Right atrium auricular region (tissue), 2 donors: ENCODE data around the gene ROR2. TPM values are rescaled to one million over a fixed set of nuclear protein-coding genes. Genes with fewer than 3 reads are reported as not detected.

Experiments used
- DNase-seq: peaks from one replicate; pipeline ENCODE4 v3.0.0-alpha.2; 2019; ENCODE audit warnings: low spot score
- H3K27ac ChIP-seq, 2 donors: fragments of 200-600 bp; sonication (generic); 1 replicate in 1 of 2; 2 replicates in 1 of 2; pipeline ENCODE4 v1.5.1; 2016 to 2019
- H3K27me3 ChIP-seq, 2 donors: fragments of 200-600 bp; sonication (generic); one replicate each; pipeline versions ENCODE4 v1.5.1 to v1.6.0; 2017 to 2019
- H3K36me3 ChIP-seq: fragments of 200-600 bp; sonication (generic); one replicate; pipeline ENCODE4 v1.5.1; 2016
- H3K4me1 ChIP-seq, 2 donors: fragments of 200-600 bp; sonication (generic); one replicate each; pipeline versions ENCODE4 v1.5.1 to v1.6.0; 2017 to 2019
- H3K4me3 ChIP-seq, 2 donors: fragments of 200-600 bp; sonication (generic); 1 replicate in 1 of 2; 2 replicates in 1 of 2; pipeline ENCODE4 v1.5.1; 2017 to 2019; ENCODE audit warnings: mild to moderate bottlenecking in 1 of 2, moderate library complexity in 1 of 2
- H3K9me3 ChIP-seq, 2 donors: fragments of 200-600 bp; sonication (generic); one replicate each; pipeline ENCODE4 v1.5.1; 2019
- CTCF ChIP-seq, 2 donors: fragments of 200-600 bp; sonication (generic); IDR thresholded peaks; one replicate each; pipeline ENCODE4 v1.5.1; 2019; ENCODE audit warnings: antibody characterized with exemption in 2 of 2
- total RNA-seq, 2 donors: library from RNA; depleted of rRNA; stranded (reverse); fragments of >200 nt; gene quantifications; one replicate each; pipeline ENCODE4 v1.1.0, GENCODE V29; 2016

Gene ROR2
- total RNA-seq, 2 donors from 2014 or later, result 21.8 to 28.5 TPM

- H3K36me3 ChIP-seq, result no peaks in the 10 kb centered on the region
- no peaks in the 10 kb centered on the region for H3K27me3 ChIP-seq
- no peak for TF ChIP-seq CTCF (IDR thresholded peaks at IDR 0.05)
- peaks cover 0 to 12% of the 10 kb centered on the region in 2 donors for H3K4me1 ChIP-seq
- H3K9me3 ChIP-seq, result no peaks in the 10 kb centered on the region
- no peak for DNase-seq
- H3K27ac ChIP-seq, result no peak overlapping the region
- no peak overlapping the region for H3K4me3 ChIP-seq
Measured at GRCh38 chr9:91825422-91825821, 124.6 kb downstream of the ROR2 start.

- no peaks in the 10 kb centered on the region for H3K9me3 ChIP-seq
- TF ChIP-seq CTCF (IDR thresholded peaks at IDR 0.05), result no peak
- DNase-seq, result no peak
- H3K4me1 ChIP-seq, result peaks cover 0 to 12% of the 10 kb centered on the region in 2 donors
- H3K27ac ChIP-seq, result peak overlapping the region in 1 of 2 donors; percentile 35
- H3K36me3 ChIP-seq, result no peaks in the 10 kb centered on the region
- no peaks in the 10 kb centered on the region for H3K27me3 ChIP-seq
- H3K4me3 ChIP-seq, result peak overlapping the region in 1 of 2 donors; percentile 1
Measured at GRCh38 chr9:91824601-91825305, 125.3 kb downstream of the ROR2 start.

GRCh38 chr9:91824151-91824550 is 125.9 kb downstream of the ROR2 start:
- Histone ChIP-seq H3K27me3 (no peaks in the 10 kb centered on the region), H3K27ac (peak overlapping the region in 1 of 2 donors; percentile 35), H3K36me3 (no peaks in the 10 kb centered on the region), H3K4me3 (peak overlapping the region in 1 of 2 donors; percentile 1), H3K4me1 (peaks cover 0 to 12% of the 10 kb centered on the region in 2 donors), H3K9me3 (no peaks in the 10 kb centered on the region)
- no peak for DNase-seq
- TF ChIP-seq CTCF (IDR thresholded peaks at IDR 0.05), result no peak

- TF ChIP-seq CTCF (IDR thresholded peaks at IDR 0.05), result no peak
- Histone ChIP-seq H3K9me3 (no peaks in the 10 kb centered on the region), H3K27ac (no peak overlapping the region), H3K4me1 (peaks cover 0 to 31% of the 10 kb centered on the region in 2 donors), H3K4me3 (no peak overlapping the region), H3K36me3 (no peaks in the 10 kb centered on the region), H3K27me3 (no peaks in the 10 kb centered on the region)
- no peak for DNase-seq
Measured at GRCh38 chr9:91820949-91821880, 128.8 kb downstream of the ROR2 start.

GRCh38 chr9:91820126-91820750 is 129.8 kb downstream of the ROR2 start:
- no peak overlapping the region for H3K27ac ChIP-seq

More at GRCh38 chr9:91820126-91820750, 129.8 kb downstream of the ROR2 start:
- no peaks in the 10 kb centered on the region for H3K36me3 ChIP-seq
- H3K4me3 ChIP-seq, result no peak overlapping the region
- DNase-seq, result no peak
- no peaks in the 10 kb centered on the region for H3K9me3 ChIP-seq
- H3K27me3 ChIP-seq, result no peaks in the 10 kb centered on the region
- no peak for TF ChIP-seq CTCF (IDR thresholded peaks at IDR 0.05)
- peaks cover 0 to 30% of the 10 kb centered on the region in 2 donors for H3K4me1 ChIP-seq
